ENCODE data around the gene BATF3. TPM values are rescaled to one million over a fixed set of nuclear protein-coding genes. Genes with fewer than 3 reads are reported as not detected.

BATF3 gene
- total and polyA plus RNA-seq, 9 of the 15 experiments (the other 6 are each of a cell fraction or from before 2014, with no cell fraction given) = 0.40 to 3.8 (median 2.0) TPM

GRCh38 chr1:212689758-212690529 is 9.7 kb downstream of the BATF3 start (continued):
- TF ChIP-seq PRDM10 (IDR thresholded peaks at IDR 0.05; ENCODE audit: partially characterized antibody) (peak; percentile 11), MCM3 (IDR thresholded peaks at IDR 0.05) (peak; percentile 70; the same call in 1 of the 2 replicates), ZEB2 (IDR thresholded peaks at IDR 0.05) (0 out of 2 replicates have a peak, but pooled peaks have one; percentile 16), MNT (conservative IDR thresholded peaks at IDR 0.05) (no peak), NR2F6 (CRISPR knock-in tag; IDR thresholded peaks at IDR 0.05) (no peak), OTX1 (CRISPR knock-in tag; IDR thresholded peaks at IDR 0.05) (peak; percentile 70; the same call in 1 of the 2 replicates), ZFX (CRISPR knock-in tag; IDR thresholded peaks at IDR 0.05) (no peak), ZNF311 (CRISPR knock-in tag; IDR thresholded peaks at IDR 0.05) (no peak), HDAC1 (IDR thresholded peaks at IDR 0.05) (0 out of 4 replicates have a peak, but pooled peaks of 1 of the 2 experiments have one; percentile 25), ZNF436 (CRISPR knock-in tag; IDR thresholded peaks at IDR 0.05) (no peak), KLF1 (tag; IDR thresholded peaks at IDR 0.05) (no peak), SRSF7 (optimal IDR thresholded peaks at IDR 0.05; ENCODE audit: low read depth, low read length) (no peak), RFX7 (CRISPR knock-in tag; IDR thresholded peaks at IDR 0.05) (no peak)
- TF ChIP-seq, protein P1, sequence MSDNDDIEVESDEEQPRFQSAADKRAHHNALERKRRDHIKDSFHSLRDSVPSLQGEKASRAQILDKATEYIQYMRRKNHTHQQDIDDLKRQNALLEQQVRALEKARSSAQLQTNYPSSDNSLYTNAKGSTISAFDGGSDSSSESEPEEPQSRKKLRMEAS (CRISPR knock-in tag; IDR thresholded peaks at IDR 0.05) = 0 out of 2 replicates have a peak, but pooled peaks have one; percentile 19
